Stimulated activated CD4-positive, alpha-beta T cell treated with anti-CD3 and anti-CD28 coated beads, Interleukin-12 subunit alpha, Interleukin-12 subunit beta, amount 100 ng/mL, for 24 hours (primary cell): ENCODE measurements around the gene SLC22A6.
A peak's percentile ranks its signal among the peaks of the same experiment; 100 is the strongest.

Experiments
- DNase-seq, 2 experiments: peaks; one replicate each; pipeline ENCODE4 v3.0.0-alpha.2; 2020; ENCODE audit warnings: low read depth in 2 of 2

Gene SLC22A6

DNA sequence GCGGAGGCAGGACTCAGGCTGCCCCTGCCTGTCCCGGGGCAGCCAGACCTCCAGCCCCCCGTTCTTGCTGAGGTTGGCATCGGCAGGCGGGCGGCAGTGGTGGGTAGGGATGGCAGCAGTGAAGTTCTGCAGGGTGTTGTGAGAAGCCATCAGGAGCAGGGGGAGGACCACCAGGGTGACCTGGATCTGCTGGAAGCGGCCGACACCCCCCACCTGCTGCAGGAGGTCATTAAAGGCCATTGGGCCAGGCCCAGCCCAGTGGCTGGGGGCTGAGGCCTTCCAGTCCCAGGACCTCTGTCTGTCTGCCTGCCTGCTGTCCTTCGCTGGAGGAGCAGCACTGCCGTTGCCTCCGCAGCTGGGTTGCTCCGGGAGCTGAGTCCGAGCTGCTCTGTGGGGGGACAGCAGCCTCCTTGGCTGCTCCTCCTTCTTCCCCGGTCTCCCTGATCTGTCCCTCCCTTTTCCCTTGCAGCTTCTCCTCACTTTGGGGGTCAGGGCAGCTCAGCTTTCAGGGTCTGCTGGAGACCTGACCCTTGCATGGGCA, at the start of gene SLC22A6:
Gene SLC22A6, minus strand, starts transcription at position 517 of the 541 bp plus-strand sequence. Its CDS starts 277 bp downstream, at position 240.
- DNase-seq = no peak

DNA sequence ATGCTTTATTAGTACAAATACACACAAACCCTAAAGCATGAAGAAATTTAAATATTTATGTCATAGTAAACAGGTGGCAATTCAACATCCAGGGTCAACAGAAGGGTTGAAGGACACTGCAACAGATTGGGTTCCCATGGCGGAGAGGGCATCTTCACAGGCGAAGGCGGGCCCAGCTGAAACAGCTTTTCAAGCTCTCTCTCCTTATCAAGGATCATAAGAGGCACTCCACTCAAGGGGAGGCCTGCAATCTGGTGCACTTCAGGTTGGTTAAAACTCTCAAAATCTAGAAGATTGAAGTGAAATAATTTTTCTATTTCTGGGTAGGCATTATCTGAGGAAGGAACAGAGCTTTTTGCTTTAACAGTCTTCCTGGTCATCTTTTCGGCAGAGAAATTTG, 47.7 kb upstream of the SLC22A6 start:
- no peak for DNase-seq

DNA sequence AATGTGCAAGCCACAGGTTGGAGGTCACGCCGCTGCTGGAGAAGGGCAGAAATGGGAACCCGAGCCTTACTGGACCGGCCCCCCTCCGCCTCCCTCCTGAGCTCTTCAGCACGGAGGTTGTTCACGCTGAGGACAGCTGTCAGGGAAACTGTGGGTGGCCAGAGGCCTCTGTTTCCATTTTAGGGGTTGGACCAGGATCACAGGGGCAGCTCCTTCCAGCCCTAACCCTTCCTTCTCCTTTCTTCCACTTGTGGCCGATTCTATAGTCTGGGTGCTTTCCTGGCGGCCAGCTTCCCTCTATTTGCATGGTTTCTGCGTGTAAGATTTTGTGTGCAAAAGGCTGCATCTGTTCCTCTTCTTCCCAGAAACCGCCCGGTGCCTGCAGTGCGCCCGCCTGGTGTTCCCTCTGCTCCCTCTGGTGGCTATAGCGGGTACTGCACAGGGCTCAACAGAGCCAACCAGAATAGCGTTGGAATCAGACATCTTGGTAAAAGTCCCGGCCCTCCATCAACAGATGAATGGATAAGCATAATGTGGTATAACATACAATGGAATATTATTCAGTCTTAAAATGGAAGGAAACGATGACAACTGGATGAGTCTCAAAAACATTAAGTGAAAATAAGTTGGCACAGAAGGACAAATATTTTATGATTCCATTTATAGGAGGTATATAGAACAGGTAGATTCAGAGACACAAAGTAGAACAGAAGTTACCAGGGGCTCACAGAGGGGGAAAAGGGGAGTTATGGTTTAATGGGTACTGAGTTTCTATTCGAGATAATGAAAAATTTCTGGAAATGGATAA, 39.3 kb upstream of the SLC22A6 start:
- peak; percentile 63 to 91 for DNase-seq

GRCh38 chr11:63023222-63023814, 38.6 kb upstream of the SLC22A6 start:
- DNase-seq = no peak

DNA sequence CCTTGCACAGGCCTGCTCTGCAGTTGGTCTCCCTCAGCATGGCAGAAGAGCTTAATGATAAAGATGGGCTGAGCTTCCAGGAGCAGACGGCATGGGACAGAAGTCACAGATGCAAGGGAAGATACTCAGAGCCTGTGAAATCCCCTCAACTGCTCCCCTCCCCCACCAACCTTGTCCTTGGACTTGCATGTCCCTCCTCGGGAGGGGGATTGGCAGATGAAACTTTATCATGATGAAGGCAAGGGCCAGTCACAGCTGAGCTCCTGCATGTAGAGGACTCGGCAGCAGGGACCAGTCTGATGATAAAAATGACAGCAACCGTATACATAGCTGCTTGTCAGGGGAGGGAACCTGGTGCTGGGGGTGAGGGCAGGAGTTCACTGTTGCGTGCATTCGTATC, 37.7 kb upstream of the SLC22A6 start:
- no peak for DNase-seq

GRCh38 chr11:63020671-63021291, 36.0 kb upstream of the SLC22A6 start:
- peak; percentile 20 to 29 for DNase-seq

DNA sequence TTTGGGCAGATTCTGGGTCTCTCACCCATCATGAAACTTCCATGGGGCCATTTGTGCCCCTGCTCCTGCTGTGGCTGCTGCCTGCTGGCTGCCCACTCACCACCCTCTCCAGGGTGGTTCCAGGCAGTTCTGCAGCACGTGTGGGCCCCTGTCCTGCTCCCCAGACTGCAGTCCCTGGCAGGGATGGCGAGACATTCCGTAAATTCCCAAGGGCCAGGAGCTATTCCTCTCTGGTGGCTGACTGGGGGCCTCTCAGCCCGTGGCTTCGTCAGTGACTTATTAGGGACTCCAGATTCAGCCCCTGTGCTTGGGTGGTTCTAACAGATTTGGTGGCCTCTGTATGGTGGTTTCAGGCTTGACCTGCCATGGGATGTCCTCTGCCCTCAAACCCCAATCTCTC, 34.7 kb upstream of the SLC22A6 start:
- no peak for DNase-seq

DNA sequence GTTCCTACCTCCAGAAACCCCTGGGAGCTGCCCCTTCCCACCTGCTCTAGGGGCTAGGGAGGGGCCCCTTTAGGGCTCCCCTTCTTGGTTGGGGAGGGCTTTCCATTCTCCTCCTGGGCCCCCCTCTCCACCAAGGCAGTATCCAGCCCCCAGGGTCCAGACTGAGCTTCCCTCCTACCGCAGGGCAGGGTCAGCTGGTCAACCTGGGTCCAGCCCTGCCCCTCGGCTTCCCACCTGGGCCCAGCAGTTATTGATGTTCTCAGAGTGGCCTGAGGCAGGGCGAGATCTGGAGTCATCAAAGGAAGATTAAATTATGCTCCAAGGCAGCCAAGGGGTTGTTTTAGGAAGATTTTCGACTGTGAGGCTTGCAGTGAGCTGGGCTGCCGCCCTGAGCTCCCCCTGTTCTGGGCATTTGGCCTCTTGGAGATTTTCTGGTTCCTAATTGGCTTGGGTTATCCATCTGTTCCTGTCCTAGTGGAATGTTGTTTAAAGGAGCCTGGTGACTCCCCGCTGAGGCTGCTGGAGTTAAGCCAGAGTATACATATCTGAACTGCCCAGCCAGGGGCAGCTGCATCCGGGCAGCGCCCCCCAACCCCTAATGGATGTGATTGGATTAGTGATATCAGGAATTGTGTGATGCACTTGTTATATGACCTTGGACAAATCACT, 32.7 kb upstream of the SLC22A6 start:
- DNase-seq = no peak

DNA sequence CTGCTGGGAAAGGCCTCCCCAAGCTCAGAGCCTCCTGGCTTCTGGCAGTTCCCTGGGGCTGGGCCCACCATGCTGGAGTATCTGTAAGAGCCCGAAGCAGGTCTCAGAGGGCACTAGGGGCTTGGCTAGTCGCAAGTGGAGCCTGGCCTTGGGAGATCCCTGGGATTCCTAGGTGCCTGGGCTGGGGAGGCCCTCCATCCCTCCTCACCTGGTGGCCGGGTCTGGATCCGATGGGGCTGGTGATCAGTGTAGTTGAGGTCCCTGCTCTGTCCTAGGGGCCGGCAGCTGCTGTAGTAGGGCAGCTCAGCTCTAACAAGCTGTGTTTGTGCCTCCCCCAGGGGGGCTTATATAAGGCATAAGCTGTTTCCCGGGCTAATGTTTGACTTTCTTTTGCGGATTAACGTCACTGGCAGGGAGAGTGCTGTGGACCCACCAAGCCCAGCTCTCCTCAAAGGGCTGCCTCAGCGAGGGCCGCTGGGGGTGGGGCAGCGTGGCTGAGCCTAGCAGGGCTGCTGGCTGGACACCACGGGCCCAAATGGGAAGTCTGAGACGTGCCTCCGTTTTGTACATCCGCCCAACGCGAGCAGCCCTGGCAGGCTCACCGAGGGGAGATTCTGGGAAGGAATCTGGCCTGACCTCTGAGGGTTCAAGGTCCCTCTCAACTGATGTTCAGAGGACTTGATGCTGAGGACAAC, 30.9 kb upstream of the SLC22A6 start, which contains the start of gene SLC22A8:
Gene SLC22A8, minus strand, starts transcription at position 321 of the 695 bp plus-strand sequence. CDS start 883 bp downstream, outside the sequence.
- DNase-seq = no peak

DNA sequence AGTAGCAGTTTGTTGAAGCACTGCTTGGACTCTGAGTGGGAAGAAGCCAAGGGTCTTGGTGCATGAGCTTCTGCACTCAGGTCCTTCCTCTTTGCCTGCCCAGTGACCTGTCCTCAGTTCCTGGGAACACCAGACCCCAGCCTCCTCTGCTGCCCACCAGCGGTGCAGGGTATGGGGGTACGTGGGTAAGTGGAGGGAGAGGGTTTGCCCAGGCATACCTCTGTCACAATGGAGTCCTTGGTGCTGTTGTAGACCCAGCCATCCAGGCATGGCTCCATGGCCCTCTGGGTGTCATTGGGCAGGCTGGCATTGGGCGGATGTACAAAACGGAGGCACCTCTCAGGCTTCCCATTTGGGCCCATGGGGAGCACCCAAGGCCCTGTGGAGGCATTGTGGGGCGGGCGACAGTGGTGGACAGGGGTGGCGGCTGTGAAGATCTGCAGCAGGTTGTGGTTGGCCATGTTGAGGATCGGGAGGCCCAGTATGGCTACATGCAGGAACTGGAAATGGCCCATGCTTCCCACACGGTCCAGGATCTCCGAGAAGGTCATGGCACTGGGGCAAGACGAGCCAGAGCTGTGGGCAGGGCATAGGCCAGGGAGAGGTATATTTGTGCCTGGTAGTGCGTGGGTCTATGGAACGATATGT, 29.8 kb upstream of the SLC22A6 start:
- no peak for DNase-seq

DNA sequence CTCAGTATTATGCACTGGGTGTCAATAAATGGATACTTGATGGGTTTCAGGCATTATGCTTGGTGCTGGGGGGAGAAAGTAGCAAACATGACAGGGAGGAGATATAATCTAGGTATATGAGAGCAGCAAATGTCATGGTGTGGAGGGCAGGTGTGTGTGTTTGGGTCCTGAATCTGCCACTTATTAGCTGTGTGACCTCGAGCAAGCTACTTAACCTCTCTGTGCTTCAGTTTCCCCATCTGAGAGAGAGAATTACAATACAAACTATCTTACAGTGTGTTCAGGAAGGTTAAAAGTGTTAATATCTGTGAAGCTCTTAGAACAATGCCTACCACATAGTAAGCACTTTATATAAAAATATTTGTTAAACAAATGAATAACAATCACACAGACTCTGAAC, 28.1 kb upstream of the SLC22A6 start:
- no peak for DNase-seq

DNA sequence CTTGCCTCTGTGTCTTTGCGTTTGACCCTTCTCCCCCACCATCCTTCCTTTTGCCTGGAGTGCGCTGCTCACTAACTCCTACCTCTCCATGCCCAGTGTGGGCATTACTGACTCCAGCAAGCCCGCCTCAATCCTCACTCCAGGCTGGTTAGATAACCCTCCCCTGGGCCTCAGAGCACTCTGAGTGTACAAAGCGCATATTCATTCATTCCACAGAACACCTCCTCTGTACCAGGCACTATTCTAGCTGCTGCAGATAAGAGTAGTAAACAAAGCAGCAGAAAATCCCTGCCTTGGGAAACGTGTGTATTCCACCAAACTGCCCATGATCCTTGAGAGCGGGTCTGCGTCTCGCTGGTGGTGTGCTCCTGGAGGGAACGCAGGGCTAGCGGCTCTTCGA, 27.7 kb upstream of the SLC22A6 start:
- DNase-seq = no peak

DNA sequence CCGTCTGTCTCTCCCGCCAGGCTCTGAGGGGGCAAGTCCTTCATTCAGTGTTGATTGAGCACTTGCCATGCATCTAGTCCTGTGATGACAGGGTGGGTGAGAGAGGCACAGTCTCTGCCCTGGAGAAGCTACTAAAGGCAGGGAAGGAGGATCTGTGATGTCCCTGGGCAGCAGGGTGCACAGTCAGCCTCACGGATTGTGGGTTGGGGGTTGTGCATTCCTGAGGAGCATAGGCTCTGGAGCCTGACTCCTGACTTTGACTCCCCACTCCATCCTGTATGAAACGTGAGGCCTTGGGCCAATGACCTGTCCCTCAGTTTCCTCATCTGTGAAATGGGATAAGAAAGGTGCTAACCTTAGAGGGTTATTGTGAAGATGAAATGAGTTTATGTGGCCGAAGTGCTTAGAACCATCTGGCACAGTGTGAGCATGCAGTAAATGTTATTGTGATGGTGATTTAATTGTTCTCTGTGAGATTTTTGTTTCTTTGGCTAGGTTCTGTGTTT, 26.2 kb upstream of the SLC22A6 start:
- DNase-seq = no peak

- DNase-seq = no peak
Measured at GRCh38 chr11:63007920-63008319, 23.2 kb upstream of the SLC22A6 start.

DNA sequence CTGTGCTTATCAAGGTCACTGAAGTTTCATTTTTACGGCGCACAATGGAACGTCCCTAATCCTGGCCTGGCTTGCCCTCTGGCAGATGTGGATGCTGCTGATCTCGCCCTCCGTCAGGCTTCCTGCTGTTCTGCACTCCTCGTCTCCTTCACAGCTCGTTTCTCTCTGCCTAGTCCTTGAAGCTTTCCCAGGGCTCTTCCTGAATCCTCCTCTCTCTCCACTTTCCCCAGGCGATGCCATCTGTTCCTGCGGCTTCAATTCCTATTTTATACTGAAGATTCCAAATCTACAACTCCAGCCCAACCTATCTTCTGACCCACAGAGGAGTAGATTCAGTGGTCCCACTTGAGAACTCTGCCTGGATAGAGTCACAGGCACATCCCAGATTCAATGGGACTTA, 16.7 kb upstream of the SLC22A6 start:
- DNase-seq = no peak

- no peak for DNase-seq
Measured at GRCh38 chr11:62999649-63000048, 14.9 kb upstream of the SLC22A6 start.

DNA sequence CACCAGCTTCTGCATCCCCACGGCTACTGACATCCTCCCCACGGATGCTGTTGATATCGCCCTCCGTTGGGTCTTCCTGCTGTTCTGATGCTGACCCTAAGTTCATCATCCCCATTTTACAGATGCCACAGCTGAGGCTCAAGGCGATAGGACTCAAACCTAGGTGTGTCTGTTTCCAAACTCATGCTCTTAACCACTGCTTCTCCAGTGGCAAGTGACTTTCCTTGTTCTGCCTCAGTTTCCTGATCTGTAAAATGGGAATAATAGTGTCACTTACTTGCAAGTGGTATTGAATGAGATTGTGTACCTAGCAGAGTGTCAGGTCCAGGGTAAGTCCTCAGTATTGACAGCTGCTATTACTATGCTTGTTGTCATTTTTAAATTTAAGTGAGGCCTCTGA, 14.4 kb upstream of the SLC22A6 start:
- DNase-seq = no peak

GRCh38 chr11:62996271-62996670, 11.5 kb upstream of the SLC22A6 start:
- DNase-seq = no peak

DNA sequence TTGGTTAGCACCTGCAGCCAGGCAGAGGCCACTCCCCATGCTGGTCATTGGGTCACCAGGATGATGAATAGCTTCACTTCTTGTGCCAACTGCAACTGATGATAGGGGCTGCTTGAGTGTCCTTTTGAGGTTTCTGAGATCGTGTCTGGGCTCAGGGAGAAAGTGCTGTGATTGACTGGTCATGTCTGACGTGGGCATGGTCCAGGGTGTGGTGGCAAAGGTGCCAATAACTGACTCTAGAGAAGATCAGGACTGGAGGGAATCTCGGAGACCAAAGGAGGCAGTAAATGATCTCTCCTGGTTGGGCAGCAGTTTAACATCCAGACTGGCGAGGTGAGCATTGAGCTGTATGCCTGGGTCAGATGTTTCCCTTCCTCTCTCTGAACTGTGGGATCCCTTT, 10.0 kb upstream of the SLC22A6 start:
- DNase-seq = no peak

DNA sequence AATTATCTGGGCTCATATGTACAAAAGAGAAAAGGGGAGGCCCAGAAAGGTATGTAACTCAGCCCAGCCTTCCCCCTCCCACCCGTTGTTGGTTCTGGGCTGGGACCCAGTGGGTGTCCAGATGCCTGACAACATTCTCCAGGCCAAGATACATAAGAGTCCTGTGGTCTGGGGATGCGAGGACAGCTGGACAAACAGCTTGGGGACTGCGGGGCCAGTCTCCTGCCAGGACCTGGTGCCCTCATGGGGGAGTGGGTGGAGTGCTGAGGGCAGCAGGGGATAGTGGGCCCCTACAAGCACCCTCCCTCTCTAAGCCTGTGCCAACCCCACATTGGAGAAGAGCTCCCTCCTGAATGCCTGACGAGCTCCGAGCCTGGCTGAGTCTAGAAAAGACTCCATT, 3.5 kb upstream of the SLC22A6 start:
- no peak for DNase-seq
